HEK293 (cell line): Measurements from ENCODE around the gene LMO7.

Source experiments
- CTCF ChIA-PET: fragments of 350-600 bp; formaldehyde crosslinking; extraction: SDS; loops from one replicate; lab custom pipeline; 2021; ENCODE audit warnings: antibody characterized with exemption; lab: Yijun Ruan, JAX
- POLR2A ChIA-PET: fragments of 300-600 bp; formaldehyde crosslinking; extraction: SDS; loops from one replicate; lab custom pipeline; 2020; ENCODE audit warnings: antibody characterized with exemption, inconsistent platforms; lab: Yijun Ruan, JAX
- H3K27ac ChIP-seq: fragments of 200-500 bp; sonication (Bioruptor generic); 2 replicates; pipeline ENCODE4 v1.5.1; 2014; ENCODE audit warnings: low read depth, low read length, control low read depth, inconsistent platforms; ENCODE audit errors: extremely low read depth
- H3K36me3 ChIP-seq, 2 experiments: fragments of 200-500 bp in 1 of 2; sonication (Bioruptor generic) in 1 of 2; 1 replicate in 1 of 2; 2 replicates in 1 of 2; pipeline ENCODE4 v1.5.1; 2014 to 2017; ENCODE audit warnings: inconsistent platforms in 2 of 2, low read length in 2 of 2; ENCODE audit not compliant: control insufficient read depth in 2 of 2, insufficient read depth in 1 of 2
- H3K4me1 ChIP-seq: fragments of 200-500 bp; sonication (Bioruptor generic); 2 replicates; pipeline ENCODE4 v1.5.1; 2014; ENCODE audit warnings: mild to moderate bottlenecking, low read length, inconsistent platforms; ENCODE audit not compliant: control insufficient read depth, insufficient read depth
- H3K4me3 ChIP-seq: 2 replicates; pipeline ENCODE4 v1.5.1; 2011; ENCODE audit warnings: low read depth, mild to moderate bottlenecking, control low read depth, low read length, moderate library complexity
- H3K9me3 ChIP-seq: fragments of 200-500 bp; sonication (Bioruptor generic); 2 replicates; pipeline ENCODE4 v1.5.1; 2014; ENCODE audit warnings: low read depth, low read length, inconsistent platforms; ENCODE audit not compliant: control insufficient read depth, insufficient read depth
- KLF8 ChIP-seq: fragments of 450-650 bp; formaldehyde crosslinking; IDR thresholded peaks from 2 replicates; pipeline ENCODE4 v1.5.1; 2016; ENCODE audit warnings: missing biosample characterization, missing genetic modification characterization
- REPIN1 ChIP-seq: fragments of 450-650 bp; formaldehyde crosslinking; IDR thresholded peaks from 2 replicates; pipeline ENCODE4 v1.5.1; 2017; ENCODE audit warnings: missing biosample characterization, missing genetic modification characterization, low read depth
- SALL2 ChIP-seq: fragments of 450-650 bp; formaldehyde crosslinking; IDR thresholded peaks from 2 replicates; pipeline ENCODE4 v1.5.0; 2017; ENCODE audit warnings: missing biosample characterization, mild to moderate bottlenecking, missing genetic modification characterization, borderline replicate concordance
- ZBTB1 ChIP-seq: fragments of 450-650 bp; formaldehyde crosslinking; IDR thresholded peaks from 2 replicates; pipeline ENCODE4 v1.5.1; 2016; ENCODE audit warnings: missing biosample characterization, missing genetic modification characterization
- ZBTB7A ChIP-seq: fragments of 450-650 bp; formaldehyde crosslinking; IDR thresholded peaks from 2 replicates; pipeline ENCODE4 v1.5.1; 2016; ENCODE audit warnings: low read depth, missing biosample characterization, missing genetic modification characterization
- ZBTB8A ChIP-seq: fragments of 450-650 bp; formaldehyde crosslinking; IDR thresholded peaks from 2 replicates; pipeline ENCODE4 v1.5.1; 2016; ENCODE audit warnings: missing biosample characterization, missing genetic modification characterization
- ZFHX2 ChIP-seq: fragments of 450-650 bp; formaldehyde crosslinking; conservative IDR thresholded peaks from 2 replicates; pipeline ENCODE4 v1.5.1; 2016; ENCODE audit warnings: missing biosample characterization, missing genetic modification characterization
- ZNF112 ChIP-seq: fragments of 450-650 bp; formaldehyde crosslinking; IDR thresholded peaks from 2 replicates; pipeline ENCODE4 v1.5.0; 2017; ENCODE audit warnings: missing biosample characterization, missing genetic modification characterization
- ZNF2 ChIP-seq: fragments of 450-650 bp; formaldehyde crosslinking; IDR thresholded peaks from 2 replicates; pipeline ENCODE4 v1.5.1; 2016; ENCODE audit warnings: missing biosample characterization, missing genetic modification characterization
- ZNF501 ChIP-seq: fragments of 450-650 bp; formaldehyde crosslinking; IDR thresholded peaks from 2 replicates; pipeline ENCODE4 v1.5.1; 2016; ENCODE audit warnings: missing biosample characterization, missing genetic modification characterization
- ZNF514 ChIP-seq: fragments of 450-650 bp; formaldehyde crosslinking; IDR thresholded peaks from 2 replicates; pipeline ENCODE4 v1.5.1; 2016; ENCODE audit warnings: missing biosample characterization, missing genetic modification characterization
- ZNF561 ChIP-seq: fragments of 450-650 bp; IDR thresholded peaks from 2 replicates; pipeline ENCODE4 v1.5.1; 2018; ENCODE audit warnings: missing biosample characterization, missing genetic modification characterization, borderline replicate concordance
- ZNF600 ChIP-seq: fragments of 450-650 bp; formaldehyde crosslinking; IDR thresholded peaks from 2 replicates; pipeline ENCODE4 v1.5.1; 2016; ENCODE audit warnings: missing biosample characterization, missing genetic modification characterization
- ZSCAN16 ChIP-seq: fragments of 450-650 bp; formaldehyde crosslinking; IDR thresholded peaks from 2 replicates; pipeline ENCODE4 v1.5.1; 2016; ENCODE audit warnings: missing biosample characterization, missing genetic modification characterization
- TF ChIP-seq, protein P1 (sequence below): fragments of 450-650 bp; formaldehyde crosslinking; IDR thresholded peaks from 2 replicates; pipeline ENCODE4 v1.5.1; 2016; ENCODE audit warnings: missing biosample characterization, missing genetic modification characterization
- TF ChIP-seq, protein P2 (sequence below): fragments of 450-650 bp; formaldehyde crosslinking; IDR thresholded peaks from 2 replicates; pipeline ENCODE4 v1.5.1; 2016; ENCODE audit warnings: missing biosample characterization, missing genetic modification characterization
- TF ChIP-seq, protein P3 (sequence below): fragments of 450-650 bp; formaldehyde crosslinking; IDR thresholded peaks from 2 replicates; pipeline ENCODE4; 2016; ENCODE audit warnings: missing biosample characterization, missing genetic modification characterization
- TF ChIP-seq, protein P4 (sequence below): fragments of 450-650 bp; formaldehyde crosslinking; IDR thresholded peaks from 2 replicates; pipeline ENCODE4 v1.5.1; 2016; ENCODE audit warnings: missing biosample characterization, missing genetic modification characterization
- TF ChIP-seq, protein P5 (sequence below): fragments of 450-650 bp; formaldehyde crosslinking; IDR thresholded peaks from 2 replicates; pipeline ENCODE4 v1.5.1; 2017; ENCODE audit warnings: missing biosample characterization, missing genetic modification characterization
- TF ChIP-seq, protein P6 (sequence below): fragments of 450-650 bp; formaldehyde crosslinking; IDR thresholded peaks from 2 replicates; pipeline ENCODE4 v1.5.1; 2016; ENCODE audit warnings: missing biosample characterization, missing genetic modification characterization

LMO7 gene

DNA sequence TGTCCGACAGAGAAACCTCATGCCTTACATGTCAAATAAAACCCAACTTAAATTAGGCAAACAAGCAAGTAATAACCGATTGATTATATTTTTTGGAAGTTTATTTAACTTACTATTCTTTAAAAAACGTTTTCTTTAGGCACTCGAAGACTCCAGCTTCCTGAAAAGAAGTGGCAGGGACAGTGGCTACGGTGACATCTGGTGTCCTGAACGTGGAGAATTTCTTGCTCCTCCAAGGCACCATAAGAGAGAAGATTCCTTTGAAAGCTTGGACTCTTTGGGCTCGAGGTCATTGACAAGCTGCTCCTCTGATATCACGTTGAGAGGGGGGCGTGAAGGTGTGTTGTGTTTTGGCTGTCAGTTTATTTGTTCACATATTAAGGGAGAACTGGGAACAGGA is 164.4 kb downstream of the LMO7 start (continued):
- TF ChIP-seq KLF8 (tag by site-specific recombination) = no peak
- TF ChIP-seq, all 188 proteins: peak for 0

DNA sequence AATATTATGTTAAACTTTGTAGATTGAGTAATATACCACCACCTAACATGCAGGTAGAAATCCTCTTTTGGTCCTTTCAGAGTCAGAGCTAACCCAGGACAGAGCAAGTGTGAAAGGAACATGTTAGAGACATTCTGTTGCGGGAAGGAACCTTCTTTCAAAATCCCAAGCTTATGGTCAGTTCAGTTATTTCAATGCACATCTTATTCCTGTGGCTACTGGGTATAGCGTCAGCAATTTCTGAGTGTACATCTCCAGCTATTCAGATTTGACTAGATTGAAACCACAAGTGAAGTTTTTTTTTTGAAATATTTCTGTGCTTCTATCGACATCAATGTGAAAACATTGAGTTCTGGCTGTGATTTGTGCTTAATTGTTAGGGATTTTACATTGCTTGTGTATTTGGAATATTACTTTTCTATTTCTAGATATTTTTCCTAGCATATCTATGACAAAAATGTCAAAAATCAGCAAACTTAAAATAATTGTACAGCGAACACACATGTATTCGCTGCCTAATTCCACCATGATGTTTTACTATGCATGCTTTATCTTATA is 165.3 kb downstream of the LMO7 start:
- TF ChIP-seq REPIN1 (tag by site-specific recombination) = no peak
- TF ChIP-seq ZNF112 (tag by site-specific recombination) = no peak
- TF ChIP-seq ZNF561 (tag by site-specific recombination) = no peak
- no peak overlapping the region for H3K27ac ChIP-seq
- H3K36me3 ChIP-seq = peaks cover 0 to 23% of the 10 kb centered on the region in 2 experiments; a peak in 1 of 3 replicates
- CTCF ChIA-PET = interaction anchor here (0.6 to 0.7 kb wide), 2 partner anchors 17 to 115 kb away, joined by 5 read pairs; no protein-coding TSS in a partner anchor
- POLR2A ChIA-PET = no interaction called here
- no peak overlapping the region for H3K4me3 ChIP-seq
- H3K9me3 ChIP-seq = no peaks in the 10 kb centered on the region
- no peaks in the 10 kb centered on the region for H3K4me1 ChIP-seq

DNA sequence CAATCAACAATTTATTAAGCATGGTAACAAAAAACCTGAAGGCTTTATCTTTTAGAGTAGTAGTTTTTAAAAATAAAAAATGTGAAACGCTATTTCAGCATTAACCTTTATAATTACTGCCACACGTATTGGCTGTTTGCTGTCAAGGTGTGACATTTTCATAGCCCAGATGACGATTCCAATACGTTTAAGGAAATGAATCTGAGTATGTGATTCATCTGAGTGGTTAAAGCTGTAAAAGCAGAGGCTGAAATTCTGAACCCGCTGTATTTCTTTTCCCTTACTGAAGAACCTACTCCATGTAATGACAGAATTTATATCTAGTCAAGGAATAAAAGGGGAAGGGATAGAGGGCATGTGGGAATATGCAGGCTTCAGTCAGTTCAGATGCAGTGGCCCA is 166.0 kb downstream of the LMO7 start:
- Histone ChIP-seq H3K9me3 (no peaks in the 10 kb centered on the region), H3K4me1 (no peaks in the 10 kb centered on the region), H3K27ac (no peak overlapping the region), H3K4me3 (no peak overlapping the region), H3K36me3 (peaks cover 0 to 20% of the 10 kb centered on the region in 2 experiments; a peak in 1 of 3 replicates)
- POLR2A ChIA-PET = no interaction called here
- CTCF ChIA-PET = no interaction called here
- TF ChIP-seq ZNF112 (tag by site-specific recombination) (no peak), ZNF501 (tag by site-specific recombination) (no peak), REPIN1 (tag by site-specific recombination) (no peak), ZSCAN16 (tag by site-specific recombination) (no peak), ZNF514 (tag by site-specific recombination) (no peak), ZBTB8A (tag by site-specific recombination) (no peak), ZBTB7A (tag by site-specific recombination) (no peak), ZBTB1 (tag by site-specific recombination) (no peak), ZNF2 (no peak), ZNF600 (tag by site-specific recombination) (no peak), SALL2 (tag by site-specific recombination) (no peak), ZFHX2 (tag by site-specific recombination) (no peak)
- TF ChIP-seq, protein P1, sequence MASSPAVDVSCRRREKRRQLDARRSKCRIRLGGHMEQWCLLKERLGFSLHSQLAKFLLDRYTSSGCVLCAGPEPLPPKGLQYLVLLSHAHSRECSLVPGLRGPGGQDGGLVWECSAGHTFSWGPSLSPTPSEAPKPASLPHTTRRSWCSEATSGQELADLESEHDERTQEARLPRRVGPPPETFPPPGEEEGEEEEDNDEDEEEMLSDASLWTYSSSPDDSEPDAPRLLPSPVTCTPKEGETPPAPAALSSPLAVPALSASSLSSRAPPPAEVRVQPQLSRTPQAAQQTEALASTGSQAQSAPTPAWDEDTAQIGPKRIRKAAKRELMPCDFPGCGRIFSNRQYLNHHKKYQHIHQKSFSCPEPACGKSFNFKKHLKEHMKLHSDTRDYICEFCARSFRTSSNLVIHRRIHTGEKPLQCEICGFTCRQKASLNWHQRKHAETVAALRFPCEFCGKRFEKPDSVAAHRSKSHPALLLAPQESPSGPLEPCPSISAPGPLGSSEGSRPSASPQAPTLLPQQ (tag by site-specific recombination) = no peak
- TF ChIP-seq, protein P2, sequence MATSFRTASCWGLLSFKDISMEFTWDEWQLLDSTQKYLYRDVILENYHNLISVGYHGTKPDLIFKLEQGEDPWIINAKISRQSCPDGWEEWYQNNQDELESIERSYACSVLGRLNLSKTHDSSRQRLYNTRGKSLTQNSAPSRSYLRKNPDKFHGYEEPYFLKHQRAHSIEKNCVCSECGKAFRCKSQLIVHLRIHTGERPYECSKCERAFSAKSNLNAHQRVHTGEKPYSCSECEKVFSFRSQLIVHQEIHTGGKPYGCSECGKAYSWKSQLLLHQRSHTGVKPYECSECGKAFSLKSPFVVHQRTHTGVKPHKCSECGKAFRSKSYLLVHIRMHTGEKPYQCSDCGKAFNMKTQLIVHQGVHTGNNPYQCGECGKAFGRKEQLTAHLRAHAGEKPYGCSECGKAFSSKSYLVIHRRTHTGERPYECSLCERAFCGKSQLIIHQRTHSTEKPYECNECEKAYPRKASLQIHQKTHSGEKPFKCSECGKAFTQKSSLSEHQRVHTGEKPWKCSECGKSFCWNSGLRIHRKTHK (tag by site-specific recombination) = no peak
- TF ChIP-seq, protein P3, sequence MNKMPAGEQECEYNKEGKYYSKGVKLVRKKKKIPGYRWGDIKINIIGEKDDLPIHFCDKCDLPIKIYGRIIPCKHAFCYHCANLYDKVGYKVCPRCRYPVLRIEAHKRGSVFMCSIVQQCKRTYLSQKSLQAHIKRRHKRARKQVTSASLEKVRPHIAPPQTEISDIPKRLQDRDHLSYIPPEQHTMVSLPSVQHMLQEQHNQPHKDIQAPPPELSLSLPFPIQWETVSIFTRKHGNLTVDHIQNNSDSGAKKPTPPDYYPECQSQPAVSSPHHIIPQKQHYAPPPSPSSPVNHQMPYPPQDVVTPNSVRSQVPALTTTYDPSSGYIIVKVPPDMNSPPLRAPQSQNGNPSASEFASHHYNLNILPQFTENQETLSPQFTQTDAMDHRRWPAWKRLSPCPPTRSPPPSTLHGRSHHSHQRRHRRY (tag by site-specific recombination) = no peak
- TF ChIP-seq, protein P4, sequence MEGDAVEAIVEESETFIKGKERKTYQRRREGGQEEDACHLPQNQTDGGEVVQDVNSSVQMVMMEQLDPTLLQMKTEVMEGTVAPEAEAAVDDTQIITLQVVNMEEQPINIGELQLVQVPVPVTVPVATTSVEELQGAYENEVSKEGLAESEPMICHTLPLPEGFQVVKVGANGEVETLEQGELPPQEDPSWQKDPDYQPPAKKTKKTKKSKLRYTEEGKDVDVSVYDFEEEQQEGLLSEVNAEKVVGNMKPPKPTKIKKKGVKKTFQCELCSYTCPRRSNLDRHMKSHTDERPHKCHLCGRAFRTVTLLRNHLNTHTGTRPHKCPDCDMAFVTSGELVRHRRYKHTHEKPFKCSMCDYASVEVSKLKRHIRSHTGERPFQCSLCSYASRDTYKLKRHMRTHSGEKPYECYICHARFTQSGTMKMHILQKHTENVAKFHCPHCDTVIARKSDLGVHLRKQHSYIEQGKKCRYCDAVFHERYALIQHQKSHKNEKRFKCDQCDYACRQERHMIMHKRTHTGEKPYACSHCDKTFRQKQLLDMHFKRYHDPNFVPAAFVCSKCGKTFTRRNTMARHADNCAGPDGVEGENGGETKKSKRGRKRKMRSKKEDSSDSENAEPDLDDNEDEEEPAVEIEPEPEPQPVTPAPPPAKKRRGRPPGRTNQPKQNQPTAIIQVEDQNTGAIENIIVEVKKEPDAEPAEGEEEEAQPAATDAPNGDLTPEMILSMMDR (tag by site-specific recombination) = no peak
- TF ChIP-seq, protein P5, sequence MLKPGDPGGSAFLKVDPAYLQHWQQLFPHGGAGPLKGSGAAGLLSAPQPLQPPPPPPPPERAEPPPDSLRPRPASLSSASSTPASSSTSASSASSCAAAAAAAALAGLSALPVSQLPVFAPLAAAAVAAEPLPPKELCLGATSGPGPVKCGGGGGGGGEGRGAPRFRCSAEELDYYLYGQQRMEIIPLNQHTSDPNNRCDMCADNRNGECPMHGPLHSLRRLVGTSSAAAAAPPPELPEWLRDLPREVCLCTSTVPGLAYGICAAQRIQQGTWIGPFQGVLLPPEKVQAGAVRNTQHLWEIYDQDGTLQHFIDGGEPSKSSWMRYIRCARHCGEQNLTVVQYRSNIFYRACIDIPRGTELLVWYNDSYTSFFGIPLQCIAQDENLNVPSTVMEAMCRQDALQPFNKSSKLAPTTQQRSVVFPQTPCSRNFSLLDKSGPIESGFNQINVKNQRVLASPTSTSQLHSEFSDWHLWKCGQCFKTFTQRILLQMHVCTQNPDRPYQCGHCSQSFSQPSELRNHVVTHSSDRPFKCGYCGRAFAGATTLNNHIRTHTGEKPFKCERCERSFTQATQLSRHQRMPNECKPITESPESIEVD (tag by site-specific recombination) = no peak
- TF ChIP-seq, protein P6, sequence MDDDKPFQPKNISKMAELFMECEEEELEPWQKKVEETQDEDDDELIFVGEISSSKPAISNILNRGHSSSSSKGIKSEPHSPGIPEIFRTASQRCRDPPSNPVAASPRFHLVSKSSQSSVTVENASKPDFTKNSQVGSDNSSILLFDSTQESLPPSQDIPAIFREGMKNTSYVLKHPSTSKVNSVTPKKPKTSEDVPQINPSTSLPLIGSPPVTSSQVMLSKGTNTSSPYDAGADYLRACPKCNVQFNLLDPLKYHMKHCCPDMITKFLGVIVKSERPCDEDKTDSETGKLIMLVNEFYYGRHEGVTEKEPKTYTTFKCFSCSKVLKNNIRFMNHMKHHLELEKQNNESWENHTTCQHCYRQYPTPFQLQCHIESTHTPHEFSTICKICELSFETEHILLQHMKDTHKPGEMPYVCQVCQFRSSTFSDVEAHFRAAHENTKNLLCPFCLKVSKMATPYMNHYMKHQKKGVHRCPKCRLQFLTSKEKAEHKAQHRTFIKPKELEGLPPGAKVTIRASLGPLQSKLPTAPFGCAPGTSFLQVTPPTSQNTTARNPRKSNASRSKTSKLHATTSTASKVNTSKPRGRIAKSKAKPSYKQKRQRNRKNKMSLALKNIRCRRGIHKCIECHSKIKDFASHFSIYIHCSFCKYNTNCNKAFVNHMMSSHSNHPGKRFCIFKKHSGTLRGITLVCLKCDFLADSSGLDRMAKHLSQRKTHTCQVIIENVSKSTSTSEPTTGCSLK (tag by site-specific recombination) = no peak
